ENCODE data around the gene FNDC5.

The FNDC5 gene

DNA sequence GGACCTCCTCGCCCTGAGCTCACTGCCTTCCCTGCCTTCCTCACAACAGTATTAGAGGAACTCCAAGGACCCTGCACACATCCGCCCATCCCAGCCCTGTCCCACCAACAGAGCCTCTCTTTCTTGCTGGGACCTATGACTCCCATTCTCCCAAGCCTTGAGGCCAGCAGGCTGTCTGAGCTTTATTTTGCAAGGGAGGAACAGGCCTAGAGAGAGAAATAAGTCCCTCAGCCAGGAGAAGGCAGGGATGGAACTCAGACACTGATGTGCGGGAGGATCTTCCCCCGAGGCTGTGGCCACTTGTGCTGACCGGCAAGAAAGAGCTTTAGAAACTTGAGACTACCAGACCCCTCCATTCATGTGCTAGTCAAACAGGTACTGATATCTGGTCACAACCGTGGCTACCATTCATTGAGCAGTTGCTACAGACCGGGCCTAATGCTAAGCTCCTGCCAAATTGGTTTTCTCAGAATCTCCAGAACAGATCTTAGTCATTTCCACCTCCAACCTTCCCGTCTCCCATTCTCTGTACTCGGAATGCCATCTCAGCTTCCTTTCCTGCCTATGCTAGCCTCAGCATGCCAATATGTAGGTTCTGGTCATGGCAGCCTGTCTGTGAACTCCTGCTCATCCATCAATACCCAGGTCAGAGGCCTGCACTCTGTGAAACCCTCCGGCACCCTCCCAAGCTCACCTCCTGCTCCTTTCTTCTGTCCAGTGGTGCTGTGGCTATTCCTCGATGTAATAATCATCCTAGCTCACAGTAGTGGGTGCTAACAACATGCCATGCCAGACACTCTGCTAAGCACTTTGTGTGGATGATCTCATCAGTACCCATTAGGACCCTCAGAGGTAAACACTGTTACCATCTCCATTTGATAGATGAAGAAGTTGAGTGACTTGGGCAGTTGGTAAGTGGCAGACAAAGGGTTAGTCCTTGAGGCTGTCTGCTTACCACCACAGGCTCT is 26.7 kb upstream of the FNDC5 start:
- no peak for DNase-seq (ENCODE audit: low read depth in 2 of 2)

DNA sequence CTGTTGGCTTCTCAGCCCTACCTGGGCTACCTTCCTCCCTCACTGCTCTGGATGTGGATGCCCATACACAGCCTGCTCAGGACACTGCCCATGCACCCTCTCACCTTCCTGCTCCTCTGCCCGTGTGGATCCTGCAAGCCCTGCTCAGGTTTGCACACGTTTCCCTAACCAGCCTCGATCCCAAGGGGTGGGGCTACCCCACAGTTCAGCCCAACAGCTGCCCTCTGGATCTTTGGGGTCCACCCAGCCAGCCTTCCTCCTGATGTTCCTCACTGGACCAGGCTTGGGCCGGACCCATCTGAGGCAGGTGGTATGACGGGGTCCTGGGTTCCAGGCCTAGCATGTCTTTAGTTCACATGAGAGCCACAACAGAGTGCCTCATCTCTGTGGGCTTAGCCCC is 25.7 kb upstream of the FNDC5 start:
- no peak for DNase-seq (ENCODE audit: low read depth in 2 of 2)

DNA sequence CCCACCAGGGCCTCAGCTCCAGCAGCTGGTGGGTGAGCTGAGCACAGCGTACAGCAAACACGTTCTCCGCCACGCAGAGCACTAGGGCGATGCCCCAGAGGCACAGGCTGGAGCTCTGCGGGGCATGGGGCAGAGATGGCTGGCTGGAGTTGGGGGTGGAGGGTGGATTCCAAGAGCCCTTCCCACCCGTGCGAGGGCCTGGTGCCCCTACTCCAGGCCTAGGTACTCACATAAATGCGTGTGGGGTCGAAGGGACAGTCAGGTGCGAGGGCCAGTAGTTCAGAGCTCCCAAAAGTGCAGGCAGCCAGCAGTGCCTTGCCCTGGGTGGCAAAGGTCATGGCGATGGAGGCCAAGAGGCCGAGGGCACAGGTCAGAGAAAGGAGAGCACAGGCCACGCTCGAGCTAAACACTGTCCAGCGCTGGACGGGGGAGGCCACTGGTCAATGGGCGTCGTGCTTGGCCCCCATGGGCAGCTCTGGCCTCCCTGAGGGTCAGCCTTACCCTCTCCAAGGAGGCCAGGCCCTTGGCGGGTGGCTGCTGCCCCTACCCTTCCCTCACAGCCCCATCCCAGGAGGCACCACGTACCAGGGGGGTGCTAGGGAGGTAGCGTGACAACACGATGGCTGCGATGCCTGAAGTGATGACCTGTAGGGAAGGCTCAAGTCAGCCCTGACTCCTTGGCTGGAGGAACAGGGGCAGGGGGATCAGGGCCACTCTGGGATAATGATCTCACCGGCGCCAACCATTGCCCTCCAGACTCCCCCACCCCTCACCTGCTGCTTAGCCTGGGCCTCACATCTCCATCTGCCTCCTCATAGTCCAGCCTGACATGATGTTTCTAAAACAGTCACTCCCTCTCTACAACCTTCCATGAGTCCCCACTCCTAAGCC is 24.9 kb upstream of the FNDC5 start:
- DNase-seq (ENCODE audit: low read depth in 2 of 2), result no peak

DNA sequence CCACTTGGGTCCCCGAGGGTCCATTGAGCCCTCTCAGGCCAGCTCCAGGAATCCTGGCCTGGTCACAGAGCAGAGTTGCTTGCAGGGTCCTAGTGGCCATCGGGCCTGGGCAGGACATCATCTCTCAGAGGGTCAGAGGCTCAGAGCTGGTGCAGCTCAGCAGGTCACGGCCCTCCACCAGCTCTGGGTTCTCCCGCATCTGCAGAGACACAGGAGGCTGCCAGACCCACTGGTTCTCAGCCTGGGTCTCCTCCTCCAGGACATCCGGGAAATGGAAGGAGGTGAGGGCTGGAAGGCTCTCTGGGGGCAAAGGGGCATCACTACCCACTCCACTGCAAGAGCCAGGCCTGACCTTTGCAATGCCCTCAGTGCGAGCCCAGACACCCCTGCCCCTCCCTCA is 24.0 kb upstream of the FNDC5 start:
- no peak for DNase-seq (ENCODE audit: low read depth in 2 of 2)

DNA sequence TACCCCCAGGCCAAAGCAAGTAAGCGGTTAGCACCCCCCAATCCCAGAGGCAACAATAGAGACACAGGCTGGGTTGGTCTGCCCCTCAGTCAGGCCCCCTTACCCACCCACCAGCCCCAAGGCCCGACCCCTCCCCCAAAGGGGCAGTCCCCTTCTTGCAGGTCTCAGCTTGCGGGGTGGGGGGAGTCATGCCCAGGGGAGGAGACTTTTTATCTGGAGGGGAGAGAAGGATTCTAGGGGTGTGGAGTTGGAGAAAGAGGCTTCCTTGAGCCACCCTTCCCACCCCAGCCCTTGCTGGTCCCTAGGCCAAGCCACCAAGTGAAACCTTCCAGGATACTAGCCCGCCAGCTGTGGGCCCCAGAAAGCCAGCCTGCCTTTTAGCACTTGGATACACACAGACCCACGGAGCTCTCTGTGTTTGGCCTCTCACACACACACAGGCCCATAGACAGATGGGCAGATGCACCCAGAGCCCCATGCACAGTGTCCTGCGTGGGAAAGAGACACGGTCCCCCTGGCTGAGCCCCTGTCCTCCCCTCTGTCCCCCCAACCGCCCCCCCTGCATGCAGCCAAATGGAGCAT is 23.4 kb upstream of the FNDC5 start:
- DNase-seq (ENCODE audit: low read depth in 2 of 2), result no peak

DNA sequence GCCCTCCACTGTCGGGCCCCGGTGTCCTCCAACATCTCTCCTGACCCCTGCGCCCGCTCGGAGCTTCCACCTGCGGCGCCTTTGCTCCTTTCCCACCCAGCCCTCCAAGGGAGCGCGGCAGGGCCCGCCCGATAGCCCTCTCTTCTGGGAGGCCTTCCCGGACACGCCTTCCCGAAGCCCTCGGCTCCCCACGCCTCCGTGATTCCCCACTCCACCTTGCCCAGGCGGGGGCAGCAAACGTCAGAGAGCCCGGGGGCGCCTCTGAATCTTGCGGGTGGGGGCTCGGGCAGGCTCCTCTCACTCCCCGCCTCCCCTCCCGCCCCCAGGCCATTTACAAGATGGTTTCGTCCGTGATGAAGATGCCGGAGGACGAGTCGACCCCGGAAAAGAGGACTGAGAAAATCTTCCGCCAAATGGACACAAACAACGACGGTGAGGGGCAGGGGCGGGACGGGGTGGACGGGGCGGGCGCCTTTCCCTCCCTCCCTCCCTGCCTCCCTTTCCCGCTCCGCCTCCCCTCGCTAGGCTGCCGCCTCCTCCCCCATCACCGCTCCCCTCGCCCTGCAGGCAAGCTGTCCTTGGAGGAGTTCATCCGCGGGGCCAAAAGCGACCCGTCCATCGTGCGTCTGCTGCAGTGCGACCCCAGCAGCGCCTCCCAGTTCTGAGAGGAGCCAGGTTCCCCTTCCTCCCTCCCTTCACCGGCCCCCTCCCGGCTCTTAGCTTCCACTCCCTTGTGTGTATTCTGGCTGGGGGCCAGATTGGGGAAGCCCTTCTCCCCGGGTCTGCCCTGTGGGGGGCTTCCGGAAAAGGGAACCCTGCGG is 22.7 kb upstream of the FNDC5 start:
- DNase-seq (ENCODE audit: low read depth in 2 of 2), result peak in 1 of 2 experiments; percentile 14

DNA sequence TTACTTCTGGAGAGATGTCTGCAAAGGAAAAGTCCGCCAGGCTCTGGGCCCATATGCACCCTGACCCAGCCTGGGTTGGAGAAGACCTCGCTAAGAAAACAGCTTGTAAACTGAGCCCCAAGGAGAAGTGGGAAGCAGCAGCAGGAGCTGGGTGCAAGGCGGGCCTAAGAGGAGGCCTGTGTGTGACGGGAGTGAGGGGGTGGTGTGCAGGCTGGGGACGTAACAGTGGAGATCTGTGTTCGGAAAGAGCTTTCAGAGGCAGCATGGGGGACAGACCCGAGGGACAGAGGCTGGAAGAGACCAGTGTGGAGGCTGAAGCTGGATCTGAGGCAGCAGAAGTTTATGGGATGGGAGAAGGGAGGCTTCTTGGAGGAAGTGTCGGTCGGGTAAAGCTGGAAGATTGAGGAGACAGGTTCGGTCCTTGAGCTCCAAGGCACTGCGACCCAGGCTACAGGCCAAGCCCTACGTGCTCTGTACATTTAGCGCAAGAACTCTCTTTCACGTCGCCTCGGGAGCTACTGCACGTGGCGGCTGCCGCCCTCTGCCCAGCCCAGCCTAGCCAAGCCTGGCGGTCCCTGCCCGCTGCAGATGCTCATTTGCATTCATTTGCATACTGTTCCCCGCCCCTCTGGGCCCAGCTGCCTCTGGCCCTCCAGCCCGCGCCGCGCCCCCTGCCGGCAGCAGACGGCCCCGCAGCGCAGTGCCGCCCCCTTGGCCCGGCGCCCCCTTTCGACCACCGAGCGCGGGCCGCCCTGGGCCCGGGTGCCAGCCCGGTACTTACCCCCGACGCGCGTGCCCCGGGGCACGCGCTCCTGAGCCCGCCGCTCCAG is 21.9 kb upstream of the FNDC5 start:
- peak in 1 of 2 experiments; percentile 30 for DNase-seq (ENCODE audit: low read depth in 2 of 2)

DNA sequence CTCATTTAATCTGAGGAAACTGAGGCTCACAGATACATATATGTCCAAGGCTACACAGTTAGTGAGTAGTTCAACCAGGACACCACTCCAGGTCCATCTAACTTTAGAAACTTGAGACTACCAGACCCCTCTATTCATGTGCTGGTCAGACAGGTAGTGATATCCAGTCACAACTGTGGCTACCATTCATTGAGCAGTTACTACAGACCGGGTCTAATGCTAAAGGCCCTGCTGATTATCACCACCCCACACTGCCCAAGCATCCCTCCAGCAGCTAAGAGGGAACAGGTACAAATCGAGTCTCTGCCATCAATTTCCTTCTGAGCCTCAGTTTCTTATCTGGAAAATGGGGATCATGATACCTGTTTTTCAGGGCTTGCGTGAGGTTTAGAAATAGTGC is 20.9 kb upstream of the FNDC5 start:
- no peak for DNase-seq (ENCODE audit: low read depth in 2 of 2)

DNA sequence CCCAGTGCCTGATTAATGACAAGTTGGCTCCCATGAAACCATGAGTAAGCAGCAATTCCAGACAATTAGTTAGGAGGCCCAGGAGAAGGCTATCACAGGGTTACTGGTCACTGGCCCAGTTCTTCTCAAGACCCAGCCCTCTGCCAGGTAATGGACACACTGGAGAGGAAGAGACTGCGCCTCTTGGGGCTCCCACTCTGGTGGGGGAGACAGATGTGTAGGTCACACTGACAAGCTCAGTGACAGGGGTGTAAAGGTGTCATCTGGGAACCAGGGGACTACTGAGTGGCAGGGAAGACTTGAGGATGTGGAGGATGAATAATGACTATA is 20.5 kb upstream of the FNDC5 start:
- DNase-seq (ENCODE audit: low read depth in 2 of 2), result no peak

DNA sequence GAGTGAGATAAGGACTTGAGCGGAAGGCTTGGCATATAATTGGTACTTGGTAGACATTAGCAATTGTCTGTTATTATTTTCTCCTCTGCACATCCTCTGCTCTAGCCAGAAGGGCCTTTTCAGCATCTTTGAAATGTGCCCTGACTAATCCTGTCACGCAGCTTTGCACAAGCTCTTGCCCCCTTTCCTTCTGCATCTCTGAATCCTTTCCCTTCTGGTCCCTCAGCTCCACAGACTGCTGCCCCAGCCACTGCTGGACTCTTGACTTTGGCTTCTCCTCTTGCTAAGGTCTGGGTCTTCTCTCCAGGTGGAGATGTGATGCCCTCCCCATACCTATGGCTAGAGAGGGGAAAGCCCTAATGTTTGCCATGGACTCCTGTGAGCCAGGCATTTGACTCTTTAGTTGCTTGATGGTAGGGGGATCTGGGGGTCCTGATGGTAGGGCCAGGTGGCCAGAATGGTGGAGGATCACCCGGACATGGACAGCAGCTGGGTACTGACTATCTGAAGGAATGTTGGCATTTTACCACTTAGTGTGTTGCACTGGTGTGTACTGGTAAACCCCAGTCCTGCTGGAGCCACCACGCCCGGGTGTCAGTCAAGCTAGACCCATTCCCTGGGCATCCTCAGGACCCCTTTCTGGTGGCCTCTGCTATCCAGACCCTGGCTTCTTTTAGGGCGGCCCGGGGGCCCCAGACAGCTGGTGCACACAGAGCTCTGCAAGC is 20.0 kb upstream of the FNDC5 start:
- no peak for DNase-seq (ENCODE audit: low read depth in 2 of 2)

DNA sequence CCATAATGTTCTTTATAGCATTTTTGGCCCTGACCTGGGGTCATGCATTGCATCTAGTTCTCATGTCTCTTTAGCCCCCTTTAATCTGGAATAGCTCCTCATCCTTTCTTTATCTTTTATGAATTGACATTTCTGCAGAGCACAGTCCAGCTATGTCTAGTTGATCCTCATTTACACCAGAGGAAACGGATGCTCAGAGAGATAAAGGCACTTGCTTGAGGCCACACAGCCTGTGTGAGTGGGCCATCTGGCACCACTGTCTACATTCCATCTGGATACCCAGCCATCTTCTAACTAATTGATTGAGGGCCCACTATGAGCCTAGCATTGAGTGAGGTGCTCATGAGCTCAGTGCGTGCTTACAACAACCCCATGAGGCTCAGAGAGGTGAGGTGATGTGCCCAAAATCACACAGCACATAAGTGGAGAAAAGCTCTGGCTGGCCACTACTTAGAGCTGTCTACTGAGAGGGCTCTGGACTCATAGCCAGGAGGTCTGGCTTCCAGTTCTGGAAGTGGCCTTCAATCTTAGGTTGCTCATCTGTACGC is 19.1 kb upstream of the FNDC5 start:
- DNase-seq (ENCODE audit: low read depth in 2 of 2), result no peak

DNA sequence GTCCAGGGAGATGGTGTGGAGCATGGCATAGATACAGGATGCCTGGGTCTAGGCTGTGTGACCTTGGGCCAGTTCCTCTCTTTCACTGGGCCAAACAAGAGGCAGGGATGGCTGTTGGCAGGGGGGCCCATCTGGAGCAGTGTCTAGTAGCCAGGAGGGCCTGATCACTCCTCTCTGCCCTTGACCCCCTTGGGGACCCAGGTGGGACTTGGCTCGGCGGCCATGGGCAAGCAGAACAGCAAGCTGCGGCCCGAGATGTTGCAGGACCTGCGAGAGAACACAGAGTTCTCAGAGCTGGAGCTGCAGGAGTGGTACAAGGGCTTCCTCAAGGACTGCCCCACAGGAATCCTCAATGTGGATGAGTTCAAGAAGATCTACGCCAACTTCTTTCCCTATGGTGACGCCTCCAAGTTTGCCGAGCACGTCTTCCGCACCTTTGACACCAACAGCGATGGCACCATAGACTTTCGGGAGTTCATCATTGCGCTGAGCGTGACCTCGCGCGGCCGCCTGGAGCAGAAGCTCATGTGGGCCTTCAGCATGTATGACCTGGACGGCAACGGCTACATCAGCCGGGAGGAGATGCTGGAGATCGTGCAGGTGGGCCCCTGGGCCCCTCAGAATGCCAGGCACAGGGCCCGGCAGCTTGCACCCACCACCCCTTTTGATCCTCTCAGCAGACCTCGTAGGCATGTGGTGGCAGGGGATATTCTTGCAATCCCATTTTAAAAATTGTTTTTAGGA is 18.1 kb upstream of the FNDC5 start:
- no peak for DNase-seq (ENCODE audit: low read depth in 2 of 2)

DNA sequence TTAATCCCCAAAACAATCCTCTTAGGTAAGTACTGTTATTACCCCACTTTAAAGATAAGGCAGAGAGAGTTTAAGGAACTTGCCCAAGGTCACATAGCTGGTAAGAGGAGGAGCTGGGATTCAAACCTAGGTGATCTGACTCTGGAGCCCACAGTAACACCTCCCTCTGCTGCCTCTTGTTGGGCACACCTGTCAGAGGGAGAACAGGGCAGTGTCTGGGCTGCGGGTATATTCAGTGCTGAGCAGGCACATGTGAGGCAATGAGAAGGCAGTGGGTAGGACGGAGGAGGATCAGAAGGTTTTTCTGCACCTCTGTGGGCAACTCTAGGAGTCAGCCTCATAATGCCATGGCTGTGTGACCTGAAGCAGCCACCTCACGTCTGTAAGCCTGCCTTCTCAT is 17.4 kb upstream of the FNDC5 start:
- DNase-seq (ENCODE audit: low read depth in 2 of 2), result no peak

DNA sequence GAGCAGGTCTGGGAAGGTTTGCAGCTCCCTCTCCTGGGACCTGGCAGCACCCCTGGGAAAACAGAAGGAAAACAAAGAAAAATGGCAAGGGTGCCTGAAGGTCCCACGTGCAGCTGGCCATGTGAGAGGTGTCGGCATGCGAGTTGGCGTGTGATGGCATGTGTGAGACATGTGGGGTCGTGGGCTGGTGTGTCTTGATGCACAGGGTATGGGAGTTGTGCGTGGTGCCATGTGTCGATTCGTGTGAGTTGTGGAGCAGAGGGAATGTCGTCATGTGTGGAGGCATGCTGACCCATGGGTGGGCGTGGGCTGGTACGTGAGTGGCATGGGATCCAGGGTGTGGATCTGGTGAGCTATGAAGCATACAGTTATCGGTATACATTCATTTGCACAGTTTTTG is 16.9 kb upstream of the FNDC5 start:
- no peak for DNase-seq (ENCODE audit: low read depth in 2 of 2)

DNA sequence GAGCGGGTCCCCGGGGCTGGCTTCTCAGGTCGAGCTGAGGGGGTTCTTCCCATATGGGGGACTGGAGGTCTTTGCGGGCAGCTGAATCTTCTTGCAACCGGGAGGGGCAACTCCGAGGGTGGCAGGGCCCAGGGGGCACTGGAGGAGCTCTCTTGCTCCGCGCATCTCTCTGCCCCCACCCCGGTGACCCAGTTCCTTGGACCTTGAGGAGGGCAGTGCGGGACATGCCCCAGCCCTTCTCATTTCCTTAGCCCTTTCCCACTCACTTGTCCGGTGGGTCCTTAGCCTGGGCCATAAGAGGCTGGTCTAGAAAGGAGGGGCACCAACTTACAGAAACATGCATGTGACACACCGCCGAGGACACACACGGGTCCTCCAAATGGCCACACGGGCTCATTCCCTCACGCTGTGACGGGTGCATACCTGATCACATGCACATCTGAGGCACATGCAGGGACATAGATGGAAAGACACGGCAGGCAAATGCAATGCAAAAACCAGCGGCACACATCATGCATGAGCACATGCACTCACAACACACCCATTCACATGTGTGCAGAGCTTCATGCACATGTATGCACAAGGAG is 16.2 kb upstream of the FNDC5 start:
- DNase-seq (ENCODE audit: low read depth in 2 of 2), result no peak

DNA sequence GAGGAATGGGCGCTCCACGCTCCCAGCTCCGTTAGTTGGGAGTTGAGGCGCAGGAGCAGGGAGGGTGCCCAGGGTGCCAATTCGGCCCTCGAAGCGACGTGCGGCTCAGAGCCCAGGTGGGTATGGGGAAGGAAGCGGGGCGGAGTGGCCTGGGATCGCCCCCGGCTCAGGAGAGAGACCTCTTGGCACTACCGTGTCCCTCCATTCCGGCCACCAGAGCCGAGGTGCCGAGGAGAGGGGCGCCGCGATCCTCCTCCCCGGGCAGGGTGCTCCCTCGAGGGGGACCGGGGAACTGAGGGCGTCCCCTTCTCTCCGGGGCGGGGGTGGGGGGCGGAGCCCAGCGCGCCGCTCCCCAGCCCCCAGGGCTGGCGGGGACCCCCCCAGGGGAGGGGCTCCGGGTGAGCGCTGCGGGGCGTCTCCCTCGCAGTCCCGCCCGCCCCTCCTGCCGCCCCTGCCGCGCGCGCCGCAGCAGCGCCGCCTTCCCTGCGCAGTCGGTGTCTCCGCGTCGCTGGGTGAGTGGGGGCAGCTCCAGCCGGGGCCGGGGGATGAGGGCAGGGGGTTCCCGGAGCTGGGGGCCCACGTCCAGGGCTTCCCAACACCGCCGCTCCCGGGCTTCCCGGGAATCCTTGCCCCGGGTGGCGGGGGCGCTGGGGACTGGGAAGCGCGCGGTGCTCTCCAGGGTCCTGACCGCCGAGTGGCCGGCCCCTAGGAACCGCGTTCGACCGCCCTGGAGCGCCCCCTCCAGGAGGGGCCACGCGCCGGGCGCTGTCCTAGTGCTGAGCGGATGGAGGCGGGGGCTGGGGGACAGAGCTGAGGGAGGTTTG is 15.5 kb upstream of the FNDC5 start, which contains the start of gene HPCA:
Gene HPCA (plus strand): TSS at position 488 of the 824 bp plus-strand sequence. CDS start 2,408 bp downstream, outside the sequence.
- DNase-seq (ENCODE audit: low read depth in 2 of 2), result peak in 1 of 2 experiments; percentile 21

DNA sequence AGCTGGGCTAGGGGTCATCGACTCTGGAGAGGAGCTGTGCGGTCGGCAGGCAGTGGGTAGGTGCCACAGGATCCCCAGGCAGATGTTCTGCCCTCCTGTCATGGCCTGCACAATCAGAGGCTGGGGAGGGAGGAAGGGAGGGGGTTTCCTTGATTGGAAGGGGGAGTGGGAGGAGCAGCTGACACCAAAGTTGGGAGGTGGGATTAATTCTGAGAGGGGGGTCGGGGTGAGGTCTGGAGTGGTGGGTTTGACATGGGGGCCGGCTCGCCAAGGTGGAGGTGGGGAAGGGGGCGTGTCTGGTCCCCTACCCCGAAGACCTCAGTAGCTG is 14.9 kb upstream of the FNDC5 start:
- no peak for DNase-seq (ENCODE audit: low read depth in 2 of 2)

DNA sequence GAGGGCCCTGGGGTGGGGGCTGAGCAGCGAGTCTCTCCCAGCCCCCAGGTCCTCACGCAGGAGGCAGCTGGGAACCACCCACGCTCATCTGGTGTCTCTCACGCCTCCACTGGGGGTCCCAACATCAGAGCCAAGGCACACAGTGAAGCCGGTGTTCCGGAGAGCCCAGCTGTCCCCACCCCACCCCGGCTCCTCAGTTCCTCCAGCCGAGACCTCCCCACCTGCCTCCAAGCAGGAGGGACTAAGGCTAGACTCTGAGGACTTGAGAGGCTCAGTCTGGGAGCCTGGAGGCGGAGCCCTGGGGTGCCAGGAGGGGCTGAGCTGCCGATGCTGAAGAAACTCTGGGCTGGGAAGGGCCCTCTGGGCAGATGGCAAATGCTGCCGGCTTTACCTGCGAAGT is 14.0 kb upstream of the FNDC5 start:
- no peak for DNase-seq (ENCODE audit: low read depth in 2 of 2)
